K562 (cell line): Measurements from ENCODE around the gene DCAF10. TPM values are rescaled to one million over a fixed set of nuclear protein-coding genes. Genes with fewer than 3 reads are reported as not detected.
A peak's percentile ranks its signal among the peaks of the same experiment; 100 is the strongest.

Experiments
- ARNT ChIP-seq, 2 experiments: fragments of 450-650 bp; IDR thresholded peaks; 2 replicates each; pipeline ENCODE4 v1.6.1; 2016; ENCODE audit warnings: mild to moderate bottlenecking in 1 of 2
- CEBPG ChIP-seq, 3 experiments: fragments of 200-800 bp in 1 of 3; sonication (Bioruptor generic) in 1 of 3; sonication (generic) in 1 of 3; formaldehyde crosslinking in 1 of 3; IDR thresholded peaks in 2 of 3; conservative IDR thresholded peaks in 1 of 3; 2 replicates each; pipeline versions ENCODE4 v1.6.1 to v1.8.0; 2016 to 2022; ENCODE audit warnings: missing compliant biosample characterization in 2 of 3, missing genetic modification characterization in 2 of 3, mild to moderate bottlenecking in 1 of 3, missing genetic modification reagents in 1 of 3
- E4F1 ChIP-seq: fragments of 250-450 bp; sonication (Bioruptor Pico); IDR thresholded peaks from 2 replicates; pipeline ENCODE4 v1.5.0; 2021; ENCODE audit warnings: mild to moderate bottlenecking, borderline replicate concordance
- ELF4 ChIP-seq: fragments of 450-650 bp; formaldehyde crosslinking; IDR thresholded peaks from 2 replicates; pipeline ENCODE4 v1.4.0; 2022; ENCODE audit warnings: missing genetic modification characterization
- EP400 ChIP-seq: fragments of 450-650 bp; IDR thresholded peaks from 2 replicates; pipeline ENCODE4 v1.6.1; 2017; ENCODE audit warnings: antibody characterized with exemption, mild to moderate bottlenecking, moderate library complexity
- ETV5 ChIP-seq: sonication (generic); formaldehyde crosslinking; IDR thresholded peaks from 2 replicates; pipeline ENCODE4 v1.4.0; 2020; ENCODE audit warnings: low read depth, mild to moderate bottlenecking, missing genetic modification reagents
- HOXB6 ChIP-seq: fragments of 250-450 bp; sonication (Bioruptor Pico); IDR thresholded peaks from 2 replicates; pipeline ENCODE4 v1.5.1; 2022; ENCODE audit warnings: mild to moderate bottlenecking, borderline replicate concordance
- JUN ChIP-seq, 2 experiments: sonication (generic) in 1 of 2; formaldehyde crosslinking in 1 of 2; IDR thresholded peaks; 2 replicates each; pipeline versions ENCODE4 v1.6.1 to v1.8.0; 2012 to 2022; ENCODE audit warnings: borderline replicate concordance in 2 of 2, mild to moderate bottlenecking in 2 of 2, improper control_type of control experiment in 1 of 2, low read depth in 1 of 2, low read length in 1 of 2, missing genetic modification reagents in 1 of 2
- KDM1A ChIP-seq, 2 experiments: fragments of 450-650 bp; IDR thresholded peaks; 2 replicates each; pipeline ENCODE4 v1.6.1; 2016; ENCODE audit warnings: mild to moderate bottlenecking in 2 of 2
- MTA2 ChIP-seq: fragments of 450-650 bp; IDR thresholded peaks from 2 replicates; pipeline ENCODE4 v1.6.1; 2016; ENCODE audit warnings: low read depth
- ZBTB33 ChIP-seq: sonication (generic); formaldehyde crosslinking; IDR thresholded peaks from 2 replicates; pipeline ENCODE4 v1.8.1; 2023; ENCODE audit warnings: mild to moderate bottlenecking, missing genetic modification reagents
- polyA plus RNA-seq, 8 experiments: library from polyadenylated mRNA; depleted of rRNA in 4 of 8; stranded (reverse) in 5 of 8; unstranded in 3 of 8; fragments of >200 nt; fragmentation: Nextera tagmentation in 2 of 8; fragmentation: Illumina TruSeq in 1 of 8; extraction: Ambion mirVana in 2 of 8; extraction: Trizol in 1 of 8; gene quantifications; 2 replicates each; pipeline versions ENCODE4 v1.2.1 to v1.2.3, GENCODE V29; 2011 to 2014; ENCODE audit warnings: inconsistent platforms in 1 of 8, missing spikeins in 1 of 8
- total RNA-seq, 7 experiments: library from RNA; depleted of rRNA in 6 of 7; stranded (reverse); fragments of >200 nt in 6 of 7; fragmentation: Illumina TruSeq in 2 of 7; extraction: Trizol in 2 of 7; gene quantifications; 2 replicates each; pipeline versions ENCODE4 v1.2.1 to v1.2.3, GENCODE V29; 2011 to 2021; ENCODE audit warnings: low replicate concordance in 1 of 7
- TF ChIP-seq, protein P1 (sequence below): fragments of 200-800 bp; sonication (Bioruptor generic); IDR thresholded peaks from 2 replicates; pipeline ENCODE4 v1.6.1; 2017; ENCODE audit warnings: missing genetic modification characterization, missing compliant biosample characterization
- TF ChIP-seq, protein P2 (sequence below), 2 experiments: fragments of 450-650 bp; IDR thresholded peaks; 2 replicates each; pipeline ENCODE4 v1.6.1; 2018; ENCODE audit warnings: mild to moderate bottlenecking in 2 of 2, low read depth in 1 of 2; ENCODE audit not compliant: partially characterized antibody in 2 of 2
- TF ChIP-seq, protein P3 (sequence below): IDR thresholded peaks from 2 replicates; pipeline ENCODE4 v1.6.1; 2011; ENCODE audit warnings: borderline replicate concordance, low read depth, mild to moderate bottlenecking, moderate library complexity, low read length; ENCODE audit not compliant: insufficient read depth, poor library complexity, severe bottlenecking

The DCAF10 gene
- total and polyA plus RNA-seq, 9 of the 15 experiments (the other 6 are each of a cell fraction or from before 2014, with no cell fraction given), result 6.8 to 40.1 (median 16.9) TPM

DNA sequence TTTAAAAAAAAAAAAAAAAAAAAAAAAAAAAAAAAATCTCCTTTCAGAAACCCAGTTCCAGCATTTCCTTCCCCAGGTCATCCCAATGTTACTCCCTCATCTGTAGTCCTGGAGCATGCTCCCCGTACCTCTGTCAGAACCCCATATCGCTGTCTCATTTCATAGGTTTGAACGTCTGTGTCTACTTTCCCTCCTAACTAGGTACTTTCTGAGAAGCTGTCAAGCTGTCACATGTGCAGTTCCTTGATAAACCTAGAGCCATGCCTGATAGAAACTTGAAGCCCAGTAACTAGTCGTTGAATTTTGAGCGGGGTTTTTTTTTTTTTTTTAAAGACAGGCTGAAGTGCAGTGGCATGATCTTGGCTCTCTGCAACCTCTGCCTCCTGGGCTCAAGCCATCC lies 31.3 kb upstream of the DCAF10 start (continued):
- TF ChIP-seq, protein P1, sequence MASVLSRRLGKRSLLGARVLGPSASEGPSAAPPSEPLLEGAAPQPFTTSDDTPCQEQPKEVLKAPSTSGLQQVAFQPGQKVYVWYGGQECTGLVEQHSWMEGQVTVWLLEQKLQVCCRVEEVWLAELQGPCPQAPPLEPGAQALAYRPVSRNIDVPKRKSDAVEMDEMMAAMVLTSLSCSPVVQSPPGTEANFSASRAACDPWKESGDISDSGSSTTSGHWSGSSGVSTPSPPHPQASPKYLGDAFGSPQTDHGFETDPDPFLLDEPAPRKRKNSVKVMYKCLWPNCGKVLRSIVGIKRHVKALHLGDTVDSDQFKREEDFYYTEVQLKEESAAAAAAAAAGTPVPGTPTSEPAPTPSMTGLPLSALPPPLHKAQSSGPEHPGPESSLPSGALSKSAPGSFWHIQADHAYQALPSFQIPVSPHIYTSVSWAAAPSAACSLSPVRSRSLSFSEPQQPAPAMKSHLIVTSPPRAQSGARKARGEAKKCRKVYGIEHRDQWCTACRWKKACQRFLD, result peak; percentile 48; the same call in 1 of the 2 replicates
- TF ChIP-seq E4F1 (CRISPR knock-in tag), result no peak
- TF ChIP-seq EP400, result no peak; the same call in 1 of the 2 replicates
- TF ChIP-seq HOXB6, result no peak
- no peak for TF ChIP-seq ELF4
- TF ChIP-seq MTA2, result peak; percentile 62; the same call in 1 of the 2 replicates
- TF ChIP-seq KDM1A (IDR thresholded peaks at IDR 0.05), result no peak
- TF ChIP-seq ARNT (IDR thresholded peaks at IDR 0.05), result peak; percentile 36 to 49; a peak in 1 of 4 replicates
- no peak for TF ChIP-seq ZBTB33
- no peak for TF ChIP-seq JUN (IDR thresholded peaks at IDR 0.05; ENCODE audit: borderline replicate concordance, low read depth, low read length)
- TF ChIP-seq JUN (CRISPR knock-in tag; IDR thresholded peaks at IDR 0.05; ENCODE audit: borderline replicate concordance), result no peak
- TF ChIP-seq, protein P2, sequence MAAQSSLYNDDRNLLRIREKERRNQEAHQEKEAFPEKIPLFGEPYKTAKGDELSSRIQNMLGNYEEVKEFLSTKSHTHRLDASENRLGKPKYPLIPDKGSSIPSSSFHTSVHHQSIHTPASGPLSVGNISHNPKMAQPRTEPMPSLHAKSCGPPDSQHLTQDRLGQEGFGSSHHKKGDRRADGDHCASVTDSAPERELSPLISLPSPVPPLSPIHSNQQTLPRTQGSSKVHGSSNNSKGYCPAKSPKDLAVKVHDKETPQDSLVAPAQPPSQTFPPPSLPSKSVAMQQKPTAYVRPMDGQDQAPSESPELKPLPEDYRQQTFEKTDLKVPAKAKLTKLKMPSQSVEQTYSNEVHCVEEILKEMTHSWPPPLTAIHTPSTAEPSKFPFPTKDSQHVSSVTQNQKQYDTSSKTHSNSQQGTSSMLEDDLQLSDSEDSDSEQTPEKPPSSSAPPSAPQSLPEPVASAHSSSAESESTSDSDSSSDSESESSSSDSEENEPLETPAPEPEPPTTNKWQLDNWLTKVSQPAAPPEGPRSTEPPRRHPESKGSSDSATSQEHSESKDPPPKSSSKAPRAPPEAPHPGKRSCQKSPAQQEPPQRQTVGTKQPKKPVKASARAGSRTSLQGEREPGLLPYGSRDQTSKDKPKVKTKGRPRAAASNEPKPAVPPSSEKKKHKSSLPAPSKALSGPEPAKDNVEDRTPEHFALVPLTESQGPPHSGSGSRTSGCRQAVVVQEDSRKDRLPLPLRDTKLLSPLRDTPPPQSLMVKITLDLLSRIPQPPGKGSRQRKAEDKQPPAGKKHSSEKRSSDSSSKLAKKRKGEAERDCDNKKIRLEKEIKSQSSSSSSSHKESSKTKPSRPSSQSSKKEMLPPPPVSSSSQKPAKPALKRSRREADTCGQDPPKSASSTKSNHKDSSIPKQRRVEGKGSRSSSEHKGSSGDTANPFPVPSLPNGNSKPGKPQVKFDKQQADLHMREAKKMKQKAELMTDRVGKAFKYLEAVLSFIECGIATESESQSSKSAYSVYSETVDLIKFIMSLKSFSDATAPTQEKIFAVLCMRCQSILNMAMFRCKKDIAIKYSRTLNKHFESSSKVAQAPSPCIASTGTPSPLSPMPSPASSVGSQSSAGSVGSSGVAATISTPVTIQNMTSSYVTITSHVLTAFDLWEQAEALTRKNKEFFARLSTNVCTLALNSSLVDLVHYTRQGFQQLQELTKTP (IDR thresholded peaks at IDR 0.05; ENCODE audit: low read depth in 1 of 2, partially characterized antibody in 2 of 2), result no peak
- TF ChIP-seq, protein P3, sequence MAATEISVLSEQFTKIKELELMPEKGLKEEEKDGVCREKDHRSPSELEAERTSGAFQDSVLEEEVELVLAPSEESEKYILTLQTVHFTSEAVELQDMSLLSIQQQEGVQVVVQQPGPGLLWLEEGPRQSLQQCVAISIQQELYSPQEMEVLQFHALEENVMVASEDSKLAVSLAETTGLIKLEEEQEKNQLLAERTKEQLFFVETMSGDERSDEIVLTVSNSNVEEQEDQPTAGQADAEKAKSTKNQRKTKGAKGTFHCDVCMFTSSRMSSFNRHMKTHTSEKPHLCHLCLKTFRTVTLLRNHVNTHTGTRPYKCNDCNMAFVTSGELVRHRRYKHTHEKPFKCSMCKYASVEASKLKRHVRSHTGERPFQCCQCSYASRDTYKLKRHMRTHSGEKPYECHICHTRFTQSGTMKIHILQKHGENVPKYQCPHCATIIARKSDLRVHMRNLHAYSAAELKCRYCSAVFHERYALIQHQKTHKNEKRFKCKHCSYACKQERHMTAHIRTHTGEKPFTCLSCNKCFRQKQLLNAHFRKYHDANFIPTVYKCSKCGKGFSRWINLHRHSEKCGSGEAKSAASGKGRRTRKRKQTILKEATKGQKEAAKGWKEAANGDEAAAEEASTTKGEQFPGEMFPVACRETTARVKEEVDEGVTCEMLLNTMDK, result no peak
- TF ChIP-seq CEBPG (CRISPR knock-in tag; IDR thresholded peaks at IDR 0.05), result no peak
- TF ChIP-seq CEBPG (tag; conservative IDR thresholded peaks at IDR 0.05 in 1 of 2, IDR thresholded peaks at IDR 0.05 in 1 of 2), result no peak
- TF ChIP-seq ETV5 (CRISPR knock-in tag), result no peak
